K562 (cell line): ENCODE measurements around the gene VDAC1. TPM values are rescaled to one million over a fixed set of nuclear protein-coding genes. Genes with fewer than 3 reads are reported as not detected.

Experiments used
- BCOR ChIP-seq: fragments of 450-650 bp; IDR thresholded peaks from 2 replicates; pipeline ENCODE4 v1.6.1; 2016
- CREB3 ChIP-seq: fragments of 450-650 bp; conservative IDR thresholded peaks from 2 replicates; pipeline ENCODE4 v1.6.1; 2016; ENCODE audit warnings: missing genetic modification characterization, low read depth, mild to moderate bottlenecking, missing compliant biosample characterization, moderate library complexity
- CSDE1 ChIP-seq, 2 experiments: fragments of 450-650 bp; IDR thresholded peaks; 2 replicates each; pipeline ENCODE4 v1.6.1; 2016; ENCODE audit warnings: mild to moderate bottlenecking in 1 of 2
- ELK3 ChIP-seq: fragments of 450-650 bp; formaldehyde crosslinking; IDR thresholded peaks from 2 replicates; pipeline ENCODE4 v1.4.0; 2020; ENCODE audit warnings: mild to moderate bottlenecking
- ESRRA ChIP-seq: fragments of 450-650 bp; IDR thresholded peaks from 2 replicates; pipeline ENCODE4 v1.6.1; 2014; ENCODE audit warnings: low read depth, mild to moderate bottlenecking, moderate library complexity, borderline replicate concordance
- FOXP1 ChIP-seq: sonication (generic); formaldehyde crosslinking; IDR thresholded peaks from 2 replicates; pipeline ENCODE4 v1.8.0; 2022; ENCODE audit warnings: mild to moderate bottlenecking, missing genetic modification reagents
- HMGN3 ChIP-seq: IDR thresholded peaks from 2 replicates; pipeline ENCODE4 v1.6.1; 2011; ENCODE audit warnings: borderline replicate concordance, low read depth, mild to moderate bottlenecking, mixed read lengths, low read length; ENCODE audit not compliant: insufficient read length; ENCODE audit errors: extremely low read depth
- KHSRP ChIP-seq: fragments of 450-650 bp; IDR thresholded peaks from 2 replicates; pipeline ENCODE4 v1.6.1; 2017
- MXI1 ChIP-seq: IDR thresholded peaks from 2 replicates; pipeline ENCODE4 v1.6.1; 2011; ENCODE audit warnings: low read depth, mild to moderate bottlenecking, improper control_type of control experiment, low read length
- MYNN ChIP-seq, 2 experiments: sonication (generic); formaldehyde crosslinking in 1 of 2; IDR thresholded peaks; 2 replicates each; pipeline versions ENCODE4 v1.5.0 to v1.6.1; 2016 to 2020; ENCODE audit warnings: antibody characterized with exemption in 1 of 2, missing genetic modification reagents in 1 of 2
- POLR2A ChIP-seq: fragments of 450-650 bp; conservative IDR thresholded peaks from 2 replicates; pipeline ENCODE4 v1.6.1; 2016
- TBP ChIP-seq: optimal IDR thresholded peaks from 2 replicates; pipeline ENCODE3; 2011; ENCODE audit warnings: low read depth, low read length, improper control_type of control experiment
- TCF15 ChIP-seq: fragments of 250-450 bp; sonication (Bioruptor Pico); IDR thresholded peaks from 2 replicates; pipeline ENCODE4 v1.8.0; 2022; ENCODE audit warnings: moderate library complexity, mild to moderate bottlenecking, inconsistent platforms
- ZBTB1 ChIP-seq: sonication (generic); formaldehyde crosslinking; IDR thresholded peaks from 2 replicates; pipeline ENCODE4 v1.8.1; 2023; ENCODE audit warnings: missing genetic modification reagents, low read depth, mild to moderate bottlenecking, borderline replicate concordance
- ZNF609 ChIP-seq: sonication (generic); formaldehyde crosslinking; IDR thresholded peaks from 2 replicates; pipeline ENCODE4 v1.8.1; 2023; ENCODE audit warnings: missing genetic modification reagents, mild to moderate bottlenecking, borderline replicate concordance
- ZNF77 ChIP-seq: fragments of 250-450 bp; sonication (Bioruptor Pico); IDR thresholded peaks from 2 replicates; pipeline ENCODE4 v1.5.0; 2020
- polyA plus RNA-seq, 8 experiments: library from polyadenylated mRNA; depleted of rRNA in 4 of 8; stranded (reverse) in 5 of 8; unstranded in 3 of 8; fragments of >200 nt; fragmentation: Nextera tagmentation in 2 of 8; fragmentation: Illumina TruSeq in 1 of 8; extraction: Ambion mirVana in 2 of 8; extraction: Trizol in 1 of 8; gene quantifications; 2 replicates each; pipeline versions ENCODE4 v1.2.1 to v1.2.3, GENCODE V29; 2011 to 2014; ENCODE audit warnings: inconsistent platforms in 1 of 8, missing spikeins in 1 of 8
- total RNA-seq, 7 experiments: library from RNA; depleted of rRNA in 6 of 7; stranded (reverse); fragments of >200 nt in 6 of 7; fragmentation: Illumina TruSeq in 2 of 7; extraction: Trizol in 2 of 7; gene quantifications; 2 replicates each; pipeline versions ENCODE4 v1.2.1 to v1.2.3, GENCODE V29; 2011 to 2021; ENCODE audit warnings: low replicate concordance in 1 of 7

VDAC1 gene
- total and polyA plus RNA-seq, 9 of the 15 experiments (the other 6 are each of a cell fraction or from before 2014, with no cell fraction given) = 168 to 366 (median 293) TPM

GRCh38 chr5:134046801-134047686, 42.3 kb upstream of the VDAC1 start (continued):
- TF ChIP-seq FOXP1 (CRISPR knock-in tag) (no peak), ZBTB1 (no peak), MYNN (IDR thresholded peaks at IDR 0.05) (no peak), MYNN (CRISPR knock-in tag; IDR thresholded peaks at IDR 0.05) (no peak), KHSRP (no peak), POLR2A (no peak), MXI1 (no peak), TCF15 (CRISPR knock-in tag) (no peak), CSDE1 (IDR thresholded peaks at IDR 0.05) (no peak), ELK3 (CRISPR knock-in tag) (no peak), ZNF77 (CRISPR knock-in tag) (no peak), HMGN3 (no peak), CREB3 (no peak), ZNF609 (CRISPR knock-in tag) (no peak), BCOR (0 out of 2 replicates have a peak, but pooled peaks have one; percentile 16), ESRRA (0 out of 2 replicates have a peak, but pooled peaks have one; percentile 26), TBP (no peak)
